HG03175 (cell line): ENCODE data around the gene ALOX12B.

Experiments used
- ATAC-seq: cut with Tn5 transposase; IDR thresholded peaks from one replicate; pipeline ENCODE4 v1.9.1; 2021; ENCODE audit warnings: mild to moderate bottlenecking, moderate library complexity; ENCODE audit not compliant: unreplicated experiment

The ALOX12B gene

DNA sequence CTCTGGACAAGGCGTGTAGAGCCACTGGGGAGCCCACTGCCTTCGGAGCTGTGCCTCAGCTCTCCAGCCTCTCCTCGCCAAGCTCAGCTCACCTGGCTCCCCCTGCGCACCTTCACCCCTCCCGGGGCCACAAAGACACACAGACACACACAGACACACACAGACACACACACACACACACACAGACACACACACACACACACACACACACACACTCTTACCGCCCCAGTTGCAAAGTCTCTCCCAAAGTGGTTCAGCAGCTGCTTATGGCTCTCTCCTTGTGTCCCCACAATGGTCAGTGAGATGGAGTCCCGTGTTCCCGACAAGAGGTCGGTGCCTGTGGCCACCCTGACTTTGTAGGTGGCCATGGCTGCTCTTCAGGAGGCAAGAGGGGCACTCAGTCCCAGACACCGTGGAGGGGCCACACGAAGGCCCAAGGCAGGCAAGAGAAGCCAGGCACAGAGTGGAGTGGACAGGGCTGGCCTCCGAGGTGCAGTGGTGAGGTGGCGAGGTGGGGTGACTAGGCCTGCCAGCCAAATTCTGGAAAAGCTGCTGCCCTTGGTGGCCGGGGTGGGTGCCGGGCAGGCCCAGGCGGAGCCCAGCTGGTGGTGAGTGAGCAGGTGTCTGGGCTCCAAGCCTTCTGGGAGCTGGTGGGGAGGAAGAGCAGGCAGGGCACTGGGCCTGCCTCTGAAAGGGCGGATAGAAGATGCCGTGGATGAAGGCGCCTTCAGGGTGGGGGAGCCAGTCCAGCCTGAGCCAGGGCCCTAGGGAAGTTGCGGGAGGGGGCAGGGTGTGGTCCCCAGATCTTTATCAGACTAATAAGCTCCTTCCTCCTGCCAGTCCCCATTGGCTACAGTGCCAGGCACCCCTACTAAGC, at the start of gene ALOX12B:
TSS of gene ALOX12B (minus strand) at position 642 of the 877 bp plus-strand sequence. CDS start at position 368, 274 bp downstream.
- ATAC-seq: no peak

GRCh38 chr17:8133941-8134340, 46.4 kb upstream of the ALOX12B start:
- ATAC-seq: no peak

DNA sequence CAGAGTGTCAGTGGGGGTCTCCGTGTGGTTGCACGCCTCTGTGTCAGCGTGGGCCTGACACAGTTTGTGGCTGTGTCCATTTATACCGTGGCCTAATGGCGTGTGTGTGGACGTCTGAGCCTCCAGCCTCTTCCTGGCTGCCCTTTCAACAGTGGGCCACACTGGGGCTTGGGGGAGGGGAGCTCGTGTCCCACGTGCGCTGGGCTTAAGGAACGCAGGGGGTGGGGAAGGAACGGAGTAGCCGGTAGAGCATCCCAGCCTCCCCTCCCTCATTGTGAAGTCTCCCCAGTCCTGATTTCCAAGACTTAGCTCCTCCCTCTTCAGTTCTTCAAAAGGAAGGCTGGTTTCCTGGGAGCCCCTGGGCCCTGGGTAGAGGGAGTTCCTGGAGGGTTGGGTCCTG, 45.9 kb upstream of the ALOX12B start:
- no peak for ATAC-seq

DNA sequence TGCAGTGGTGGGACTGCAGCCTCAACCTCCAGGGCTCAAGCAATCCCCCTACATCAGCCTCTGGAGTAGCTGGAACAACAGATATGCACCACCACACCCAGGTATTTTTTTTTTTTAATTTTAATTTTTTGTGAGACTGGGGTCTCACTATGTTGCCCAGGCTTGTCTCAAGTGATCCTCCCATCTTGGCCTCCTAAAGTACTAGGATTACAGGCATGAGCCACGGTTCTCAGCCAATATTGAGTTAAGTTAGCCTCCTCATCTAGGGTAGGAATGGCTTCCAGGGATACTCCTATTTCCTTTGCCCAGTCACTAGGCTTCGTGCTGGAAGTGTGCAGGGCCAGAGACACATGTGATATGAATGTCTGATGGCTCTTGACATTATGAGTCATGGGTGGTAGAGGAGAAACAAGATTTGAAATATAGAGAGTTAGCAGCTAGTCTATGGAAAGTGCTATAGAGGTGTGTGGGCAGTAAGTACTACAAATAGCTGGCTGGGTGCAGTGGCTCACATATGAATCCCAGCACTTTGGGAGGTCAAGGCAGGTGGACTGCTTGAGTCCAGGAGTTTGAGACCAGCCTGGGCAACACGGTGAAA, 44.4 kb upstream of the ALOX12B start:
- ATAC-seq: no peak

GRCh38 chr17:8128125-8128784, 40.7 kb upstream of the ALOX12B start:
- ATAC-seq: no peak

DNA sequence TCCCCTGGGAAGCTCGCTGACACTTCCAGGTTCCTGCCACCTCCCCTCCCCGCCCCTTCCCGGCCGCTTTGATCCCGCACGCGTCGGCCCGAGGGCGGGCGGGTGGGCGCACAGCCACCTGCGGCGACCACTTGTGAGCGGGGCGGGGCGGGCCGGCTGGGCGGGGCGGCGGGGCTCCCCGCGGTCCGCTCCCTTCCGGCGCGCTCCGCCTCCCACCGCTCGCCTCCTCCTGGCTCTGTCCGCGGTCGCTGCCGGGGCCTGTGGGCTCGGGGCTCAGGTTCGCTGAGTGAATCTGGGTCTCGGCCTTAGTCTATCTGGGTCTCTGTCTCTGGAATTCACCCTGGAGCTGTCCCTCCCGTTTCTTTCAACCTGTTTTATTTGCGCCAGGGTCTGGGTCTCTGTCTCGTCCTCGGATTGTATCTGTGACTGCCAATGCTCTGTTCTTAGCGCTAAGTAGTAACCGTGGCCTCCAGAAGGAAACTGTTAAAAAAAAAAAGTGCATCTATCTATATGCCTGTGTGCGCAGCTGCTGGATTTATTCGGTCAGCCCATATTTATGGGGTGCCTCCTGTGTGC, 39.1 kb upstream of the ALOX12B start:
- no peak for ATAC-seq

- no peak for ATAC-seq
Observed at GRCh38 chr17:8125947-8126490, 38.5 kb upstream of the ALOX12B start.

GRCh38 chr17:8125154-8125946, 37.8 kb upstream of the ALOX12B start:
- no peak for ATAC-seq

DNA sequence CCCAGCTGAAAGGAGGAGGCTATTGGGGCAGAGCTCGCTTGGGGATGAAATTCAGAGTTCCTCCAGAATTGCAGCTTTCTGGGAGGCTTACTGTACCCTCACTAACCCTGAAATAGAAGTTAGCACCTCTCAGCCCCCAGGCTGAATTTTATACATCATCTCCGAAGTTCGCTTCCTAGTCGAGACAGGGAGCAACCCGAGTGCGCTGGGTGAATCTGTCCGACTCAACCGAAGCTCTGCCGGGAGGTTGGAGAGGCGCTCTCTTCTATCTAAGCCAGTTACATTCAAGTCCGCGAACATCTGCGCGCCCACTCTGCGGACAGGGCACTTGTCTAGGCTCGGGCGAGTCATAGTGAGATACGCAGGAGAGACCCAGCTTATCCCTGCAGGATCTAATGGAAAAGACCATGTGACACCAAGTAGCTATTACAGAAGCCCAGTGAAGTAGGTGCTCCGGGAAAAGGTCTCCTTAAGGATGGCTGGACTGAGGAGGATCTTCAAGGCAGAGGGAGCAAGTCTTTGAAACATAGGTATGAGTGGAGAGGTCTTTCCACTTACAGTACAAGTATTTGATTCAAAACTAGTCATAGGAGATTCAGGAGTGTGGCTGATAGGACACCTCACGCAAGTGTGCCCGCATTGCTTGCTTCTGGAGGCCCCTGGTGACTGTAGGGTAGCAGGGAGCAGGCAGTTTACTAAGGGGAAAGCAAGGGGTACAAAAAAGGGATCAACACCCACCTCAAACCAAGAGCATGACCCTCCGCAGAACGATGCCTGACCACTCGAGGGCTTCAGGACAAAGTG, 37.0 kb upstream of the ALOX12B start:
- no peak for ATAC-seq

- ATAC-seq: no peak
Observed at GRCh38 chr17:8123695-8124349, 36.3 kb upstream of the ALOX12B start, which contains the start of gene HES7. Gene HES7 (minus strand): TSS chr17:8124106. CDS start chr17:8124084, 22 bp downstream.

- no peak for ATAC-seq
Observed at GRCh38 chr17:8122924-8123694, 35.6 kb upstream of the ALOX12B start.

- no peak for ATAC-seq
Observed at GRCh38 chr17:8122422-8122923, 35.0 kb upstream of the ALOX12B start.

- ATAC-seq: no peak
Observed at GRCh38 chr17:8121681-8122421, 34.3 kb upstream of the ALOX12B start.

GRCh38 chr17:8121407-8121680, 33.8 kb upstream of the ALOX12B start:
- no peak for ATAC-seq

DNA sequence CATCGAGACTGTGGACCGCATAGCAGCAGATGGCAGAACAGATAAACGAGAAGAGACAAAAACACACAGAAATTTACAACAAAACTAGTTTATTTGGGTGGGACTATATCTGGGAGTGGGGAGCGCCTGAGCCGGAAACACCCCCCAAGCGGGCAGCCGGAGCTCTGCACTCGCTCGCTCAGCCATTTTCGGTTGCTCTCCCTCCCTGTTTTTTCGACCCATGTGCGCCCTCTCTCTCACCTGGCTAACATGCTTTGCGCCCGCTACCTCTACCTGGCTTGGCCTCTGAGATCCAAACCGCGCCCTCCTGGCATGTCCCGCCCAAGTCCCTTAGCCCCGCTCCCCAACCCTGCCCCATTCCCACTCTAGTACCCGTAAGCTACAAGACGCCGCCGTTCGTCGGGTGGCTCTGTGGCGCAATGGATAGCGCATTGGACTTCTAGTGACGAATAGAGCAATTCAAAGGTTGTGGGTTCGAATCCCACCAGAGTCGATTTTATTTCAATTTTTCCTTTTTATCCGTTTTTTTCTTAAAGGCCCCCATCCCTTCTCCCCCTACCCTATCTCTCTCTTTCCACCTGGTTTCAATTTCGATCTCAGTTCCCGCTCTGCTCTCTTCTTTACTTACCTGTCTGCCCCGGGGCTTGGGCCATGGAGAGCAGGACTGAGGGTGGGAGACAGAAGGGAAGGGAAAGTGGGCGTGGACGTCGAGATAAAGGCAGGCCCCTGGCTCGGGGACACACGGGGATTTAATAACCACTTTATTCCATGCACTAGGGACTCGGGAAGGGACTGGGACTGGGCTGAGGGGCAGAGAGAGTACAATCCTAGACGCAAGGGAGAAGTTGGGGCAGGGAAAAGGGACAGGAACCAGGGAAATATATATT, 33.2 kb upstream of the ALOX12B start:
- no peak for ATAC-seq
